DND-41 (cell line): ENCODE results near the gene MAST3.

ENCODE experiments used
- EZH2 ChIP-seq: IDR thresholded peaks from 3 replicates; pipeline ENCODE4 v1.6.1; 2012; ENCODE audit warnings: borderline replicate concordance, low read depth, mild to moderate bottlenecking, moderate library complexity, low read length, inconsistent platforms; ENCODE audit not compliant: severe bottlenecking
- TF ChIP-seq, protein P1 (sequence below): IDR thresholded peaks from 2 replicates; pipeline ENCODE4 v1.5.1; 2012; ENCODE audit warnings: borderline replicate concordance, low read length, moderate library complexity, mild to moderate bottlenecking; ENCODE audit not compliant: poor library complexity, severe bottlenecking; ENCODE audit errors: extremely low read depth

DNA sequence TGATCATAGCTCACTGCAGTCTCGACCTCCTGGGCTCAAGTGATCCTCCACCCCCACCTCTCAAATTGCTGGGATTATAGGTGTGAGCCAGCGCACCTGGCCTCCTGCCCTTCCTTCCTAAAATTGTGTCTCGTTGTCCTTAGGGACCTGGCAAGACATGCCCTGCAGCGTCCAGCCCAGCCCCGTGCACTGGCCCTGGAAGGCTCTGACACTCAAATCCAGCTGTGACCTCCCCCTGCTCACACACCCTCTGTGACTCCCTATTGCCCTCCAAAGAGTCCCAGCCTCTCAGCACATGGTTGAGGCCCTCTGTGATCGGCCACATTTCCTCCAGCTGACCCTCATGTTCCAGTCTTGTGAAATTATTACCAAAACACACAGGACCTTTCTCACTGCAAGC lies 100.4 kb downstream of the MAST3 start:
- TF ChIP-seq, protein P1, sequence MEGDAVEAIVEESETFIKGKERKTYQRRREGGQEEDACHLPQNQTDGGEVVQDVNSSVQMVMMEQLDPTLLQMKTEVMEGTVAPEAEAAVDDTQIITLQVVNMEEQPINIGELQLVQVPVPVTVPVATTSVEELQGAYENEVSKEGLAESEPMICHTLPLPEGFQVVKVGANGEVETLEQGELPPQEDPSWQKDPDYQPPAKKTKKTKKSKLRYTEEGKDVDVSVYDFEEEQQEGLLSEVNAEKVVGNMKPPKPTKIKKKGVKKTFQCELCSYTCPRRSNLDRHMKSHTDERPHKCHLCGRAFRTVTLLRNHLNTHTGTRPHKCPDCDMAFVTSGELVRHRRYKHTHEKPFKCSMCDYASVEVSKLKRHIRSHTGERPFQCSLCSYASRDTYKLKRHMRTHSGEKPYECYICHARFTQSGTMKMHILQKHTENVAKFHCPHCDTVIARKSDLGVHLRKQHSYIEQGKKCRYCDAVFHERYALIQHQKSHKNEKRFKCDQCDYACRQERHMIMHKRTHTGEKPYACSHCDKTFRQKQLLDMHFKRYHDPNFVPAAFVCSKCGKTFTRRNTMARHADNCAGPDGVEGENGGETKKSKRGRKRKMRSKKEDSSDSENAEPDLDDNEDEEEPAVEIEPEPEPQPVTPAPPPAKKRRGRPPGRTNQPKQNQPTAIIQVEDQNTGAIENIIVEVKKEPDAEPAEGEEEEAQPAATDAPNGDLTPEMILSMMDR: no peak
- no peak for TF ChIP-seq EZH2
